HS-27A (cell line): Measurements from ENCODE around the gene CTIF.

Experiments
- DNase-seq: peaks from one replicate; pipeline ENCODE4 v3.0.0-alpha.2; 2012; ENCODE audit warnings: low read depth, missing footprints

The CTIF gene

GRCh38 chr18:48901145-48902022 lies 362.6 kb downstream of the CTIF start:
- no peak for DNase-seq

GRCh38 chr18:48902023-48902855 lies 363.4 kb downstream of the CTIF start:
- DNase-seq = peak; percentile 81

GRCh38 chr18:48902856-48903601 lies 364.2 kb downstream of the CTIF start:
- no peak for DNase-seq

- no peak for DNase-seq
These were observed 365.3 kb downstream of the CTIF start for GRCh38 chr18:48904091-48904490.

GRCh38 chr18:48904847-48905394 lies 366.1 kb downstream of the CTIF start:
- DNase-seq = no peak

GRCh38 chr18:48905513-48905912 lies 366.7 kb downstream of the CTIF start:
- DNase-seq = no peak

- no peak for DNase-seq
These were observed 370.1 kb downstream of the CTIF start for GRCh38 chr18:48908916-48909315.

GRCh38 chr18:48909721-48910120 lies 370.9 kb downstream of the CTIF start:
- DNase-seq = no peak

GRCh38 chr18:48910972-48911545 lies 372.2 kb downstream of the CTIF start:
- no peak for DNase-seq
